GM18519 (cell line): ENCODE measurements around the gene MYH10.
"Not testable (repeated sequence)": the region's sequence is repeated elsewhere in the genome, so short reads cannot be mapped to it uniquely, and the experiment has no call there.

ENCODE experiments used
- ATAC-seq: cut with Tn5 transposase; IDR thresholded peaks from one replicate; pipeline ENCODE4 v1.9.1; 2021; ENCODE audit warnings: mild to moderate bottlenecking, moderate library complexity; ENCODE audit not compliant: unreplicated experiment, low FRiP score

MYH10 gene

GRCh38 chr17:8630227-8630801 is at the start of gene MYH10:
Gene MYH10, minus strand, starts transcription at chr17:8630725. Its CDS starts 7,479 bp downstream, at chr17:8623246.
- ATAC-seq = no peak

GRCh38 chr17:8679126-8679525 is 48.6 kb upstream of the MYH10 start:
- ATAC-seq = no peak

- no peak for ATAC-seq
Observed at GRCh38 chr17:8675306-8675705, 44.8 kb upstream of the MYH10 start.

GRCh38 chr17:8674344-8675305 is 44.1 kb upstream of the MYH10 start:
- ATAC-seq = no peak

- ATAC-seq = no peak
Observed at GRCh38 chr17:8673612-8674011, 43.1 kb upstream of the MYH10 start.

- ATAC-seq = no peak
Observed at GRCh38 chr17:8672326-8672725, 41.8 kb upstream of the MYH10 start.

GRCh38 chr17:8670421-8670820 is 39.9 kb upstream of the MYH10 start:
- ATAC-seq = no peak

GRCh38 chr17:8668176-8668740 is 37.7 kb upstream of the MYH10 start:
- ATAC-seq = no peak

- no peak for ATAC-seq
Observed at GRCh38 chr17:8667421-8667820, 36.9 kb upstream of the MYH10 start.

- no peak for ATAC-seq
Observed at GRCh38 chr17:8665684-8666083, 35.2 kb upstream of the MYH10 start.

- no peak for ATAC-seq
Observed at GRCh38 chr17:8664456-8665126, 34.1 kb upstream of the MYH10 start.

- ATAC-seq = no peak
Observed at GRCh38 chr17:8662973-8663372, 32.4 kb upstream of the MYH10 start.

- no peak for ATAC-seq
Observed at GRCh38 chr17:8662076-8662831, 31.7 kb upstream of the MYH10 start.

GRCh38 chr17:8660709-8661108 is 30.2 kb upstream of the MYH10 start:
- not testable (repeated sequence) for ATAC-seq

- ATAC-seq = no peak
Observed at GRCh38 chr17:8659758-8660410, 29.4 kb upstream of the MYH10 start.

- no peak for ATAC-seq
Observed at GRCh38 chr17:8658810-8659209, 28.3 kb upstream of the MYH10 start.

- no peak for ATAC-seq
Observed at GRCh38 chr17:8656693-8657092, 26.2 kb upstream of the MYH10 start.

GRCh38 chr17:8654822-8655221 is 24.3 kb upstream of the MYH10 start:
- ATAC-seq = no peak

GRCh38 chr17:8651013-8651412 is 20.5 kb upstream of the MYH10 start:
- no peak for ATAC-seq

- ATAC-seq = no peak
Observed at GRCh38 chr17:8650119-8650499, 19.6 kb upstream of the MYH10 start.
